ENCODE results near the gene BATF.

DNA sequence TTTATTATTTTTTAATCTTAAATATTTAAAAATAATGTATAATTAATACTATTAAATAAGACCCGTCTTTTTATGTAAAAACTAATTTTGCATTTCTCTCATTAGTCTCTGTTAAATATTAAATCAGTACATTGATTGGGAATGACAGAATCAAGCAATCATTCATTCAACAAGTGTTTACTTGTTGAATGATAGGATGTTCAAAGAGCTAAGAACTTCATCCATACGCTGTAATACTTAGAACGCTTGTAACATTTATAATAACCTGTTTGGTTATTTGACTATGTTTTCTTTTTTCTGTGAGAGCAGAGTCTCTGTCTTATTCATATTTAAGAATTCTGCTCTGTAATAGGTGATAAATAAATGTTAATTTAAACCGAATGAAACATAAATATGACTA is 2.9 kb upstream of the BATF start:
- TF ChIP-seq SIN3A (conservative IDR thresholded peaks at IDR 0.05 in 1 of 2, IDR thresholded peaks at IDR 0.05 in 1 of 2; ENCODE audit: low read depth in 1 of 2, low read length in 2 of 2) (no peak), GTF2F1 (IDR thresholded peaks at IDR 0.05; ENCODE audit: borderline replicate concordance, low read depth, low read length) (no peak), EP300 (IDR thresholded peaks at IDR 0.05; ENCODE audit: borderline replicate concordance in 1 of 2, low read depth in 2 of 2, low read length in 2 of 2) (no peak), POLR2AphosphoS5 (IDR thresholded peaks at IDR 0.05; ENCODE audit: low read depth, low read length) (no peak), KDM4A (IDR thresholded peaks at IDR 0.05; ENCODE audit: low read depth, low read length, severe bottlenecking) (no peak), EZH2 (IDR thresholded peaks at IDR 0.05; ENCODE audit: low read depth, low read length, severe bottlenecking) (no peak)
- TF ChIP-seq, protein P1, sequence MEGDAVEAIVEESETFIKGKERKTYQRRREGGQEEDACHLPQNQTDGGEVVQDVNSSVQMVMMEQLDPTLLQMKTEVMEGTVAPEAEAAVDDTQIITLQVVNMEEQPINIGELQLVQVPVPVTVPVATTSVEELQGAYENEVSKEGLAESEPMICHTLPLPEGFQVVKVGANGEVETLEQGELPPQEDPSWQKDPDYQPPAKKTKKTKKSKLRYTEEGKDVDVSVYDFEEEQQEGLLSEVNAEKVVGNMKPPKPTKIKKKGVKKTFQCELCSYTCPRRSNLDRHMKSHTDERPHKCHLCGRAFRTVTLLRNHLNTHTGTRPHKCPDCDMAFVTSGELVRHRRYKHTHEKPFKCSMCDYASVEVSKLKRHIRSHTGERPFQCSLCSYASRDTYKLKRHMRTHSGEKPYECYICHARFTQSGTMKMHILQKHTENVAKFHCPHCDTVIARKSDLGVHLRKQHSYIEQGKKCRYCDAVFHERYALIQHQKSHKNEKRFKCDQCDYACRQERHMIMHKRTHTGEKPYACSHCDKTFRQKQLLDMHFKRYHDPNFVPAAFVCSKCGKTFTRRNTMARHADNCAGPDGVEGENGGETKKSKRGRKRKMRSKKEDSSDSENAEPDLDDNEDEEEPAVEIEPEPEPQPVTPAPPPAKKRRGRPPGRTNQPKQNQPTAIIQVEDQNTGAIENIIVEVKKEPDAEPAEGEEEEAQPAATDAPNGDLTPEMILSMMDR (IDR thresholded peaks at IDR 0.05; ENCODE audit: control extremely low read depth in 1 of 3, insufficient read depth in 1 of 3, low read depth in 1 of 3, low read length in 3 of 3), result no peak
- TF ChIP-seq, protein P2, sequence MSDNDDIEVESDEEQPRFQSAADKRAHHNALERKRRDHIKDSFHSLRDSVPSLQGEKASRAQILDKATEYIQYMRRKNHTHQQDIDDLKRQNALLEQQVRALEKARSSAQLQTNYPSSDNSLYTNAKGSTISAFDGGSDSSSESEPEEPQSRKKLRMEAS (IDR thresholded peaks at IDR 0.05), result no peak

Data from H1 (cell line).